WERI-Rb-1 (cell line): ENCODE data around the gene SIRT2.
"Not testable (repeated sequence)": the region's sequence is repeated elsewhere in the genome, so short reads cannot be mapped to it uniquely, and the experiment has no call there.

ENCODE experiments used
- DNase-seq: peaks from one replicate; pipeline ENCODE4 v3.0.0-alpha.2; 2020
- H3K27ac ChIP-seq: fragments of 250-450 bp; sonication (Bioruptor Pico); 2 replicates; pipeline ENCODE4 v1.5.1; 2020; ENCODE audit warnings: mild to moderate bottlenecking, moderate library complexity
- H3K27me3 ChIP-seq: fragments of 250-450 bp; sonication (Bioruptor Pico); 2 replicates; pipeline ENCODE4 v1.5.1; 2021; ENCODE audit warnings: mild to moderate bottlenecking, low read depth, moderate library complexity; ENCODE audit not compliant: insufficient read depth, severe bottlenecking
- H3K36me3 ChIP-seq: fragments of 250-450 bp; sonication (Bioruptor Pico); 2 replicates; pipeline ENCODE4 v1.5.1; 2020; ENCODE audit warnings: mild to moderate bottlenecking, moderate library complexity
- H3K4me3 ChIP-seq: 2 replicates; pipeline ENCODE4 v1.5.1; 2011; ENCODE audit warnings: low read depth, mild to moderate bottlenecking, control low read depth, low read length
- H3K9me3 ChIP-seq: fragments of 250-450 bp; sonication (Bioruptor Pico); 2 replicates; pipeline ENCODE4 v1.5.1; 2021; ENCODE audit warnings: mild to moderate bottlenecking, moderate library complexity; ENCODE audit not compliant: severe bottlenecking
- TF ChIP-seq, protein P1 (sequence below): IDR thresholded peaks from 2 replicates; pipeline ENCODE4 v1.5.1; 2011; ENCODE audit warnings: low read depth, mild to moderate bottlenecking, control low read depth, inconsistent platforms, low read length

The SIRT2 gene

GRCh38 chr19:38861368-38861767 is 38.0 kb downstream of the SIRT2 start:
- no peak overlapping the region for H3K27ac ChIP-seq

DNA sequence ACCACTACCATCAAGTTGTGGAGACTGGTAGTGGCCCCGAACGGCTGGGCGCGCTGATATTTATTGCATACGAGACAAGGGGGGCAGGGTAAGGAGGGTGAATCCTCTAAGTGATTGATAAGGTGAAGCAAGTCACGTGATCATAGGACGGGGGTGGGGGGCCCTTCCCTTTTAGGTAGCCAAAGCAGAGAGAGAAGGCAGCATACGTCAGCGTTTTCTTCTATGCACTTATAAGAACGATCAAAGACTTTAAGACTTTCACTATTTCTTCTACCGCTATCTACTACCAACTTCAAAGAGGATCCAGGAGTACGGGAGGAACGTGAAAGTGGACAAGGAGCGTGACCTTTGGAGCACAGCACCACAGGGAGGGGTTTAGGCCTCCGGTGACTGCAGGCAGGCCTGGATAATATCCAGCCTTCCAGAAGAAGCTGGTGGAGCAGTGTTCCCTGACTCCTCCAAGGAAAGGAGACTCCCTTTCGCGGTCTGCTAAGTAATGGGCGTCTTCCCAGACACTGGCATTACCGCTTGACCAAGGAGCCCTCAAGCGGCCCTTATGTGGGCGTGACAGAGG is 39.7 kb downstream of the SIRT2 start:
- H3K9me3 ChIP-seq, H3K27me3 ChIP-seq, H3K4me3 ChIP-seq, H3K27ac ChIP-seq, DNase-seq, H3K36me3 ChIP-seq: not testable (repeated sequence)

More at GRCh38 chr19:38861368-38861767, 38.0 kb downstream of the SIRT2 start:
- H3K27me3 ChIP-seq: no peaks in the 10 kb centered on the region
- TF ChIP-seq, protein P1, sequence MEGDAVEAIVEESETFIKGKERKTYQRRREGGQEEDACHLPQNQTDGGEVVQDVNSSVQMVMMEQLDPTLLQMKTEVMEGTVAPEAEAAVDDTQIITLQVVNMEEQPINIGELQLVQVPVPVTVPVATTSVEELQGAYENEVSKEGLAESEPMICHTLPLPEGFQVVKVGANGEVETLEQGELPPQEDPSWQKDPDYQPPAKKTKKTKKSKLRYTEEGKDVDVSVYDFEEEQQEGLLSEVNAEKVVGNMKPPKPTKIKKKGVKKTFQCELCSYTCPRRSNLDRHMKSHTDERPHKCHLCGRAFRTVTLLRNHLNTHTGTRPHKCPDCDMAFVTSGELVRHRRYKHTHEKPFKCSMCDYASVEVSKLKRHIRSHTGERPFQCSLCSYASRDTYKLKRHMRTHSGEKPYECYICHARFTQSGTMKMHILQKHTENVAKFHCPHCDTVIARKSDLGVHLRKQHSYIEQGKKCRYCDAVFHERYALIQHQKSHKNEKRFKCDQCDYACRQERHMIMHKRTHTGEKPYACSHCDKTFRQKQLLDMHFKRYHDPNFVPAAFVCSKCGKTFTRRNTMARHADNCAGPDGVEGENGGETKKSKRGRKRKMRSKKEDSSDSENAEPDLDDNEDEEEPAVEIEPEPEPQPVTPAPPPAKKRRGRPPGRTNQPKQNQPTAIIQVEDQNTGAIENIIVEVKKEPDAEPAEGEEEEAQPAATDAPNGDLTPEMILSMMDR: no peak
- no peak for DNase-seq
- H3K4me3 ChIP-seq: no peak overlapping the region
- H3K9me3 ChIP-seq: no peaks in the 10 kb centered on the region
- H3K36me3 ChIP-seq: no peaks in the 10 kb centered on the region

GRCh38 chr19:38856813-38857212 is 42.6 kb downstream of the SIRT2 start:
- no peak for DNase-seq
- no peaks in the 10 kb centered on the region for H3K9me3 ChIP-seq
- no peak overlapping the region for H3K27ac ChIP-seq
- no peak overlapping the region for H3K4me3 ChIP-seq
- no peaks in the 10 kb centered on the region for H3K27me3 ChIP-seq
- TF ChIP-seq, protein P1: no peak
- no peaks in the 10 kb centered on the region for H3K36me3 ChIP-seq

- not testable (repeated sequence) for H3K27ac ChIP-seq, H3K27me3 ChIP-seq, DNase-seq, H3K36me3 ChIP-seq, H3K9me3 ChIP-seq, H3K4me3 ChIP-seq
Observed at GRCh38 chr19:38855751-38856150, 43.7 kb downstream of the SIRT2 start.

- H3K27me3 ChIP-seq, H3K9me3 ChIP-seq, H3K36me3 ChIP-seq, H3K4me3 ChIP-seq: not testable (repeated sequence)
- peak; percentile 39 for DNase-seq
- peak overlapping the region; percentile 65 for H3K27ac ChIP-seq
Observed at GRCh38 chr19:38854961-38855360, 44.5 kb downstream of the SIRT2 start.

GRCh38 chr19:38853214-38853613 is 46.2 kb downstream of the SIRT2 start:
- H3K27ac ChIP-seq: peak overlapping the region; percentile 86; the same call in 1 of the 2 replicates
- H3K9me3 ChIP-seq: no peaks in the 10 kb centered on the region
- no peak for DNase-seq
- no peaks in the 10 kb centered on the region for H3K27me3 ChIP-seq
- H3K4me3 ChIP-seq: peak overlapping the region; percentile 89; the same call in 1 of the 2 replicates
- TF ChIP-seq, protein P1: no peak
- H3K36me3 ChIP-seq: peaks cover 12% of the 10 kb centered on the region

- H3K9me3 ChIP-seq: no peaks in the 10 kb centered on the region
- peak overlapping the region; percentile 86 for H3K27ac ChIP-seq
Observed at GRCh38 chr19:38852231-38853044, 47.0 kb downstream of the SIRT2 start.

More at GRCh38 chr19:38852231-38853044, 47.0 kb downstream of the SIRT2 start:
- TF ChIP-seq, protein P1: no peak
- Histone ChIP-seq H3K4me3 (peak overlapping the region; percentile 89), H3K27me3 (no peaks in the 10 kb centered on the region), H3K36me3 (peaks cover 20% of the 10 kb centered on the region)
- peak; percentile 49 for DNase-seq
